ENCODE results near the gene CERS6. TPM values are rescaled to one million over a fixed set of nuclear protein-coding genes. Genes with fewer than 3 reads are reported as not detected.

The CERS6 gene
- total and polyA plus RNA-seq, 2 of the 8 experiments (the other 6 are each of a cell fraction or from before 2014, with no cell fraction given) = 6.8 to 28.2 TPM

- TF ChIP-seq, protein P1, sequence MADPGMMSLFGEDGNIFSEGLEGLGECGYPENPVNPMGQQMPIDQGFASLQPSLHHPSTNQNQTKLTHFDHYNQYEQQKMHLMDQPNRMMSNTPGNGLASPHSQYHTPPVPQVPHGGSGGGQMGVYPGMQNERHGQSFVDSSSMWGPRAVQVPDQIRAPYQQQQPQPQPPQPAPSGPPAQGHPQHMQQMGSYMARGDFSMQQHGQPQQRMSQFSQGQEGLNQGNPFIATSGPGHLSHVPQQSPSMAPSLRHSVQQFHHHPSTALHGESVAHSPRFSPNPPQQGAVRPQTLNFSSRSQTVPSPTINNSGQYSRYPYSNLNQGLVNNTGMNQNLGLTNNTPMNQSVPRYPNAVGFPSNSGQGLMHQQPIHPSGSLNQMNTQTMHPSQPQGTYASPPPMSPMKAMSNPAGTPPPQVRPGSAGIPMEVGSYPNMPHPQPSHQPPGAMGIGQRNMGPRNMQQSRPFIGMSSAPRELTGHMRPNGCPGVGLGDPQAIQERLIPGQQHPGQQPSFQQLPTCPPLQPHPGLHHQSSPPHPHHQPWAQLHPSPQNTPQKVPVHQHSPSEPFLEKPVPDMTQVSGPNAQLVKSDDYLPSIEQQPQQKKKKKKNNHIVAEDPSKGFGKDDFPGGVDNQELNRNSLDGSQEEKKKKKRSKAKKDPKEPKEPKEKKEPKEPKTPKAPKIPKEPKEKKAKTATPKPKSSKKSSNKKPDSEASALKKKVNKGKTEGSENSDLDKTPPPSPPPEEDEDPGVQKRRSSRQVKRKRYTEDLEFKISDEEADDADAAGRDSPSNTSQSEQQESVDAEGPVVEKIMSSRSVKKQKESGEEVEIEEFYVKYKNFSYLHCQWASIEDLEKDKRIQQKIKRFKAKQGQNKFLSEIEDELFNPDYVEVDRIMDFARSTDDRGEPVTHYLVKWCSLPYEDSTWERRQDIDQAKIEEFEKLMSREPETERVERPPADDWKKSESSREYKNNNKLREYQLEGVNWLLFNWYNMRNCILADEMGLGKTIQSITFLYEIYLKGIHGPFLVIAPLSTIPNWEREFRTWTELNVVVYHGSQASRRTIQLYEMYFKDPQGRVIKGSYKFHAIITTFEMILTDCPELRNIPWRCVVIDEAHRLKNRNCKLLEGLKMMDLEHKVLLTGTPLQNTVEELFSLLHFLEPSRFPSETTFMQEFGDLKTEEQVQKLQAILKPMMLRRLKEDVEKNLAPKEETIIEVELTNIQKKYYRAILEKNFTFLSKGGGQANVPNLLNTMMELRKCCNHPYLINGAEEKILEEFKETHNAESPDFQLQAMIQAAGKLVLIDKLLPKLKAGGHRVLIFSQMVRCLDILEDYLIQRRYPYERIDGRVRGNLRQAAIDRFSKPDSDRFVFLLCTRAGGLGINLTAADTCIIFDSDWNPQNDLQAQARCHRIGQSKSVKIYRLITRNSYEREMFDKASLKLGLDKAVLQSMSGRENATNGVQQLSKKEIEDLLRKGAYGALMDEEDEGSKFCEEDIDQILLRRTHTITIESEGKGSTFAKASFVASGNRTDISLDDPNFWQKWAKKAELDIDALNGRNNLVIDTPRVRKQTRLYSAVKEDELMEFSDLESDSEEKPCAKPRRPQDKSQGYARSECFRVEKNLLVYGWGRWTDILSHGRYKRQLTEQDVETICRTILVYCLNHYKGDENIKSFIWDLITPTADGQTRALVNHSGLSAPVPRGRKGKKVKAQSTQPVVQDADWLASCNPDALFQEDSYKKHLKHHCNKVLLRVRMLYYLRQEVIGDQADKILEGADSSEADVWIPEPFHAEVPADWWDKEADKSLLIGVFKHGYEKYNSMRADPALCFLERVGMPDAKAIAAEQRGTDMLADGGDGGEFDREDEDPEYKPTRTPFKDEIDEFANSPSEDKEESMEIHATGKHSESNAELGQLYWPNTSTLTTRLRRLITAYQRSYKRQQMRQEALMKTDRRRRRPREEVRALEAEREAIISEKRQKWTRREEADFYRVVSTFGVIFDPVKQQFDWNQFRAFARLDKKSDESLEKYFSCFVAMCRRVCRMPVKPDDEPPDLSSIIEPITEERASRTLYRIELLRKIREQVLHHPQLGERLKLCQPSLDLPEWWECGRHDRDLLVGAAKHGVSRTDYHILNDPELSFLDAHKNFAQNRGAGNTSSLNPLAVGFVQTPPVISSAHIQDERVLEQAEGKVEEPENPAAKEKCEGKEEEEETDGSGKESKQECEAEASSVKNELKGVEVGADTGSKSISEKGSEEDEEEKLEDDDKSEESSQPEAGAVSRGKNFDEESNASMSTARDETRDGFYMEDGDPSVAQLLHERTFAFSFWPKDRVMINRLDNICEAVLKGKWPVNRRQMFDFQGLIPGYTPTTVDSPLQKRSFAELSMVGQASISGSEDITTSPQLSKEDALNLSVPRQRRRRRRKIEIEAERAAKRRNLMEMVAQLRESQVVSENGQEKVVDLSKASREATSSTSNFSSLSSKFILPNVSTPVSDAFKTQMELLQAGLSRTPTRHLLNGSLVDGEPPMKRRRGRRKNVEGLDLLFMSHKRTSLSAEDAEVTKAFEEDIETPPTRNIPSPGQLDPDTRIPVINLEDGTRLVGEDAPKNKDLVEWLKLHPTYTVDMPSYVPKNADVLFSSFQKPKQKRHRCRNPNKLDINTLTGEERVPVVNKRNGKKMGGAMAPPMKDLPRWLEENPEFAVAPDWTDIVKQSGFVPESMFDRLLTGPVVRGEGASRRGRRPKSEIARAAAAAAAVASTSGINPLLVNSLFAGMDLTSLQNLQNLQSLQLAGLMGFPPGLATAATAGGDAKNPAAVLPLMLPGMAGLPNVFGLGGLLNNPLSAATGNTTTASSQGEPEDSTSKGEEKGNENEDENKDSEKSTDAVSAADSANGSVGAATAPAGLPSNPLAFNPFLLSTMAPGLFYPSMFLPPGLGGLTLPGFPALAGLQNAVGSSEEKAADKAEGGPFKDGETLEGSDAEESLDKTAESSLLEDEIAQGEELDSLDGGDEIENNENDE (IDR thresholded peaks at IDR 0.05; ENCODE audit: insufficient replicate concordance, low read length) = no peak
- TF ChIP-seq NRF1 (IDR thresholded peaks at IDR 0.05; ENCODE audit: low read depth, low read length) (no peak), CREB1 (IDR thresholded peaks at IDR 0.05) (no peak), EP300 (IDR thresholded peaks at IDR 0.05; ENCODE audit: borderline replicate concordance in 1 of 2, low read depth in 2 of 2, low read length in 2 of 2) (no peak), BCL11A (IDR thresholded peaks at IDR 0.05; ENCODE audit: low read depth in 2 of 2, low read length in 2 of 2) (no peak), SRF (IDR thresholded peaks at IDR 0.05; ENCODE audit: low read depth, low read length) (no peak), SUZ12 (IDR thresholded peaks at IDR 0.05; ENCODE audit: low read length) (no peak), CHD2 (IDR thresholded peaks at IDR 0.05; ENCODE audit: low read length) (no peak), USF2 (IDR thresholded peaks at IDR 0.05; ENCODE audit: low read length) (no peak)
- TF ChIP-seq, protein P2, sequence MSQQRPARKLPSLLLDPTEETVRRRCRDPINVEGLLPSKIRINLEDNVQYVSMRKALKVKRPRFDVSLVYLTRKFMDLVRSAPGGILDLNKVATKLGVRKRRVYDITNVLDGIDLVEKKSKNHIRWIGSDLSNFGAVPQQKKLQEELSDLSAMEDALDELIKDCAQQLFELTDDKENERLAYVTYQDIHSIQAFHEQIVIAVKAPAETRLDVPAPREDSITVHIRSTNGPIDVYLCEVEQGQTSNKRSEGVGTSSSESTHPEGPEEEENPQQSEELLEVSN (IDR thresholded peaks at IDR 0.05) = no peak
Observed at GRCh38 chr2:168767258-168767657, 311.2 kb downstream of the CERS6 start (continued).
